HG03025 (cell line): ENCODE results near the gene ZNF324B.
"Not testable (repeated sequence)": the region's sequence is repeated elsewhere in the genome, so short reads cannot be mapped to it uniquely, and the experiment has no call there.

Experiments
- ATAC-seq: cut with Tn5 transposase; IDR thresholded peaks from one replicate; pipeline ENCODE4 v1.9.1; 2021; ENCODE audit warnings: mild to moderate bottlenecking, moderate library complexity; ENCODE audit not compliant: unreplicated experiment, low FRiP score

The ZNF324B gene

DNA sequence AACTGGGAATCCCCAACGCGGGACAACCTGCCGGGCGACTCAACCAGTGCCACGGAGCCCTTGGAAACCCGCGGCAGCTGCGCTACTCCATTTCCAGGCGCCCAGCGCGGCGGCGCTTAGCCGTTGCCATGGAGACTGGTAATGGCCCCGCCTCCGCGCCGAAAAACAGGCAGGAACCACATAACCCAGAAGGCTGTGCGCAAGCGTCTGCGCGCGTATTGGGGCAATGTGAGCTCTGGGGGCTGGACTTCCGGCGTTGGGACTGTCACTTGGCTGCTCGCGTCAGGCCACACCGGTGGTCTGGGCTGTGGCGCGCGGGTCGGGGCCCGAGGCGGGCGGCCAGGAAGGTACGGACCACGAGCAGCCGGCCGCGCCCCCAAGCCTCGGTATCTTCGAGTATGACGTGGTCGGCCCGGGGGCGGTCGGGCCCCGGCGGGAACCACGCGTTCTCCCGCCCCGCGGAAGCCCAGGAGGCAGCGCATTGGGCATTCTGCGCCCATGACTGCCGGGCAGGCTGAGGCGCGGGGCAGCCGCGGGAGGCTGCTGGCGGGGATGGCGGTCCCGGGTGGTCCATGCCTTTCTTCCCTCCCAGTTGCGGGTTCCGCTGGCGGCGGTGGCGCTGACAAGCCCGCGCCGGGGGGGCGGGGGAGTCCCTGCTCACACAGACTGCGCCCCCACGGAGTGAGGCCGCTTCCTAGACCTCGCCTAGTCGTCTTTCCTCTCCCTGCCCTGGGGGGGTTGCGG is at the start of gene ZNF324B:
TSS of gene ZNF324B (plus strand) at position 265 of the 744 bp plus-strand sequence. CDS start 2,080 bp downstream, outside the sequence.
- ATAC-seq = peak; percentile 91

DNA sequence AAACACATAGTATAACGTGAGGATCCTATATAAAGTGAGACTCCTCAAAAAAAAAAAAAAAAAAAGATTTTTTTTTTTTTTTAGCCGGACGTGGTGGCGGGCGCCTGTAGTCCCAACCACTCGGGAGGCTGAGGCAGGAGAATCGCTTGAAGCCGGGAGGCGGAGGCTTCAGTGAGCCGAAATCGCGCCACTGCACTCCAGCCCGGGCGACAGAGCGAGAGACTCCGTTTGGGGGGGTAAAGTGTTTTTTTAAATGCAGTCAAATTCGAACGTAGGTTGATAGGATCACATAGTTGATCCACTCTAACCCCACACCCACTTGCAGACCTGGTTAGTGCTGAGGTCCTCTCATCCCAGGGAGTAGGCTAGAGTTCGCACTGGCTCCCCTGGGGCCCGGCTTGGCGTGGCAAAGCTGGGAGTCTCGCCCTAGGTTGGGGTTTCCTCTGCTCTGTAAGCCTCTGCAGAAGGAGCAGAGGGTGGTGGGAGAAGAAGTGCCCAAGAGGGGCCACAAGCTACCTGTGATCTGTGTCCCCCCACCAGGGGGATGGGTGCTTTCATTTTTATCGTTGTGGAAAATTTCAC is 49.5 kb upstream of the ZNF324B start:
- ATAC-seq = no peak

DNA sequence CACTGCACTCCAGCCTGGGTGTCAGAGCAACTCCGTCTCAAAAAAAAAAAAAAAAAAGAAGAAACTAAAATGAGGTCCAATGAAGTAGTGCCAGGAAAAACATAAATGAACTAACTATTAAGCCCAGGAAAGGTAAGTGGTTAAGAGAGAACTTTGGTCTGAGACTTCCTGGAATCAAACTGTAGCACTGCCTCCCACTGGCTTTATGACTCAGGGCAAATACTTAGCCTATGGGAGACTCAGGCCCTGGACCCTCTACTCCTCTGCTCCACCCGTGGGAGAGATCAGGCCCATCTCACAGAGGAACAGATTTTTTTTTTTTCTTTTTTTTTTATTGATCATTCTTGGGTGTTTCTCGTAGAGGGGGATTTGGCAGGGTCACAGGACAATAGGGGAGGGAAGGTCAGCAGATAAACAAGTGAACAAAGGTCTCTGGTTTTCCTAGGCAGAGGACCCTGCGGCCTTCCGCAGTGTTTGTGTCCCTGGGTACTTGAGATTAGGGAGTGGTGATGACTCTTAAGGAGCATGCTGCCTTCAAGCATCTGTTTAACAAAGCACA is 47.4 kb upstream of the ZNF324B start:
- not testable (repeated sequence) for ATAC-seq

- no peak for ATAC-seq
Observed at GRCh38 chr19:58406818-58407657, 44.4 kb upstream of the ZNF324B start.

GRCh38 chr19:58407658-58408151 is 43.7 kb upstream of the ZNF324B start:
- no peak for ATAC-seq

- ATAC-seq = peak; percentile 89
Observed at GRCh38 chr19:58408152-58409009, 43.0 kb upstream of the ZNF324B start, which contains the start of gene ZNF584. ZNF584 (plus strand) TSS chr19:58408649; CDS start chr19:58409148, 499 bp downstream.

GRCh38 chr19:58409010-58409790 is 42.2 kb upstream of the ZNF324B start:
- peak; percentile 4 for ATAC-seq

DNA sequence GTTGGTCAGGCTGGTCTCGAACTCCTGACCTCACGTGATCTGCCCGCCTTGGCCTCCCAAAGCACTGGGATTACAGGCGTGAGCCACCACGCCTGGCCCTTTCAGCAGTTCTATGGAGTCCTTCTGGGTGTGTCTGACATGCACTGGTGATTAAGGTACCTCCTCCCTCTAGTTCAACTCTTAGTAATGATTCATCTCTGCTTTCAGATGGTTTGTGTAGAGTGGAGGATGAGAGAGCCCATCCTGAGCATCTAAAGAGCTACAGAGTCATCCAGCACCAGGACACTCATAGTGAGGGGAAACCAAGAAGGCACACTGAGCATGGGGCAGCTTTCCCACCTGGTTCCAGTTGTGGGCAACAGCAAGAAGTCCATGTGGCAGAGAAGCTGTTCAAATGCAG is 34.8 kb upstream of the ZNF324B start:
- no peak for ATAC-seq

DNA sequence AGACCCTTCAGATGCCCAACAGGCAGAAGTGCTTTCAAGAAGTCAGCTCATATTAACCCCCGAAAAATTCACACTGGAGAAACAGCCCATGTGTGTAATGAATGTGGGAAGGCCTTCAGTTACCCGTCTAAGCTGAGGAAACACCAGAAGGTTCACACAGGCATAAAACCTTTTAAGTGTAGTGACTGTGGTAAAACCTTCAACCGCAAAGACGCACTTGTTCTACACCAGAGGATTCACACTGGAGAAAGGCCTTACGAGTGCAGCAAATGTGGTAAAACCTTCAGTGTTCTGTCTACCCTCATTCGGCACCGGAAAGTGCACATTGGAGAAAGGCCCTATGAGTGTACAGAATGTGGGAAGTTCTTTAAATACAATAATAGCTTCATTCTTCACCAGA is 34.4 kb upstream of the ZNF324B start:
- ATAC-seq = no peak

- ATAC-seq = no peak
Observed at GRCh38 chr19:58428617-58429016, 22.8 kb upstream of the ZNF324B start.

GRCh38 chr19:58429745-58430144 is 21.7 kb upstream of the ZNF324B start:
- ATAC-seq = no peak

GRCh38 chr19:58434217-58434616 is 17.2 kb upstream of the ZNF324B start:
- no peak for ATAC-seq

GRCh38 chr19:58439576-58440554 is 11.6 kb upstream of the ZNF324B start, which contains the start of gene ZNF132:
ZNF132 (minus strand) TSS chr19:58440153; CDS start chr19:58439821, 332 bp downstream.
- ATAC-seq = peak; percentile 86

DNA sequence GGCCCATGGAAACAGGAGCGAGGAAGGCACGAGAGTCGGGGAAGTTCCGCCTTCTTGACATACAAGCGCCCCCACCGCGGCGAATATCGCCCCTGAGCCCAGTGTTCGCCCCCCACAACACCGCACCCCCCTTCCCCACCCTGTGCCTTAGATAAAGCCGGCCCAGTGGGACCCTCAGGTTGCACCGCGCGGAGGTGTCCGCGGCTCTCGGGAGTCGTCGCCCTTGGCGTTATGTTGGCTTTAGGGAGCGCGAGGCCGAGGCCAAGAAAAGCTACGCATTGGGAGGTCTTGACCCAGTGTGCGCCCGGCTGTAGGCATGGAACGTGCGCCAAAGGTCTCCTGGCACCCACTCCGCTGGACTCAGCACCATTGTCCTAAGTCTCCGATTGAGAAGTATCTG is 10.9 kb upstream of the ZNF324B start:
- ATAC-seq = no peak

- ATAC-seq = not testable (repeated sequence)
Observed at GRCh38 chr19:58442986-58443385, 8.4 kb upstream of the ZNF324B start.

DNA sequence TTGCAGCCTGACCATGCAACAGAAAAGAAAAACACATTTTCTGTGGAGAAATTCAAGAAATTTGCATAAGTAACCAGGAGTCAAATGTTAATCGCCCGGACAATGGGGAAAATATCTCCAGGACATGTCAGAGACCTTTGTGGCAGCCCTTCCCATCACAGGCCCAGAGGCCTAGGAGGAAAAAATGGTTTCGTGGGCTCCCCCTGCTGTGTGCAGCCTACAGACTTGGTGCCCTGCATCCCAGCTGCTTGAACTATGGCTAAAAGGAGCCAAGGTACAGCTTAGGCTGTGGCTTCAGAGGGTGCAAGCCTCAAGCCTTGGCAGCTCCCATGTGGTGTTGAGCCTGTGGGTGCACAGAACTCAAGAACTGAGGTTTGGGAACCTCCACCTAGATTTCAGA is 2.6 kb upstream of the ZNF324B start:
- not testable (repeated sequence) for ATAC-seq

- not testable (repeated sequence) for ATAC-seq
Observed at GRCh38 chr19:58449980-58450379, 1.4 kb upstream of the ZNF324B start.
